NCI-H2081 (cell line): ENCODE results near the gene DCAF4.
"Not testable (repeated sequence)": the region's sequence is repeated elsewhere in the genome, so short reads cannot be mapped to it uniquely, and the experiment has no call there.

Experiments
- DNase-seq, 2 experiments: peaks; one replicate each; lab custom pipeline; 2025; lab: John Stamatoyannopoulos, UW

DCAF4 gene

GRCh38 chr14:72932893-72933292 is 6.6 kb downstream of the DCAF4 start:
- DNase-seq: no peak

DNA sequence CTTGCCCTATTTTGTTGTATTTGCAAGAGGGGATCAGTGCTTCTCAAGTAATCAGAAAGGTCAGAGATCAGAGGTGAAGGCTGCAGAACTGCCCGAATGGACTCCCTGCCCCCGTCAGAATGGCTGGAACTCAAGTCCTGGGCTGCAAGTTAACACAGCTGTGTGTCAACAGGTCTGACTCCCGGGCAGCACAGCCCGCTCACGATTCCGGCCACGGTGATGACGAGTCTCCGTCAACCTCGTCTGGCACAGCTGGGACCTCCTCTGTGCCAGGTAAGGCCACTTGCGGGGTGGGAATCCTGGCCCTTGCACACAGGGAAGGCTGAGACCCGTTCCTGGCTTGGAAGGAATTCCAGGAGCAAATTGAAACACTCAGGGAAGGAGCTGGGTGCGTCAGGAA is 13.4 kb downstream of the DCAF4 start:
- DNase-seq: no peak

DNA sequence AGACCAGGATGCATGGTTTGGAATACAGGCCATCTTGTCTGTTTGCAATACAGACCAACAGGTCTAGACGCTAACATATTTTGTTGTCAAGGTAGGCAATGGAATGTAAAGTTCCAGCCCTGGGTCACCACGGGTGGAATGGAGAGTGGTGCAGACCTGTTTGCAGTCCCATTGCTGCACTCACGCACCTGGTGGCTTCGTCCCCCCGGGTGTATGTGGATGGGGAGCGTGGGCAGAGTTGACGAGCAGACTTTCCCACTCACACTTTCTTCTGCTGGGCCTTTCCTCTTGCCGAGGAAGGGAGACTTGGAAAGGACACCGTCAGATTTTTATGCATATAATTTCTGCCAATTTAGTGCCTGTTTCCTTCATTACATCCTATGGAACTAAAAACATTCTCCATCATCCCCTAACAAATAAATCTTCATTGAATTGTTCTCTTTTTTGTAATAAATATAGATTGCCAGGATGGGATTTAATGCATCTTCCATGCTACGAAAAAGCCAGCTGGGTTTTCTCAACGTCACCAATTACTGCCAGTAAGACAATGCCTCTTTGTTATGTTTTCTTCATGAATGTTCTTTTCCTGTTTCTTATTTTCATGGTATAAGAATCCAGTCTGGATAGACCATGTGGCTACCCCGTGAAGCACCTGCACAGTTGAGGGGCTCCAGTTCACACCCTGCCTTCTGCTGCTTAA is 15.2 kb downstream of the DCAF4 start:
- DNase-seq: no peak

GRCh38 chr14:72942934-72943333 is 16.7 kb downstream of the DCAF4 start:
- no peak for DNase-seq

DNA sequence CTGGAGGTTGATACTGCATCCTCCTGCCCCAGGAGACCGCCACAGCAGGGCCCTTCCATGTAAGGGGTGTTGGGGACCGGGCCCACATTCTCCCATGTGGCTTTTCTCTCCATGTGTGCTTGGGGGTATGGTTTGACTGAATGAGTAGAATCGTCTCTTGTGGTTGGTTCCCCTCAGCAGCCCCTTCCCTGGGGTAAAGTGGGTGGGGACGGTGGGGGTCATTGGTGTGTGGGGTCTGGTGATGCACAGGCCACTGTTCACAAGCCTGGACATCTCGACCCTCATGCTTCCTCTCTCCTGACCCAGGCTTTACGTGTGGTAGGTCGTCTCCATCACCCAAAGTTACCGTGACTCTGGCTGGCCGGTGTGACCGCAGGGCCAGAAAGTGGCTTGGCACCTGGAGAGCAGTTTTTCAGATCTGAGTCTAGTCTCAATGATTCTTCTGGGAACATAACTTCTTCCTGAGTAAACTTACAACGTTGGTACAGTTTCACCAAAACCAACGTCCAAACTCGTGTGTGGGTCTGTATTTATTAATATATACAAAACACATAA is 17.7 kb downstream of the DCAF4 start:
- DNase-seq: no peak

DNA sequence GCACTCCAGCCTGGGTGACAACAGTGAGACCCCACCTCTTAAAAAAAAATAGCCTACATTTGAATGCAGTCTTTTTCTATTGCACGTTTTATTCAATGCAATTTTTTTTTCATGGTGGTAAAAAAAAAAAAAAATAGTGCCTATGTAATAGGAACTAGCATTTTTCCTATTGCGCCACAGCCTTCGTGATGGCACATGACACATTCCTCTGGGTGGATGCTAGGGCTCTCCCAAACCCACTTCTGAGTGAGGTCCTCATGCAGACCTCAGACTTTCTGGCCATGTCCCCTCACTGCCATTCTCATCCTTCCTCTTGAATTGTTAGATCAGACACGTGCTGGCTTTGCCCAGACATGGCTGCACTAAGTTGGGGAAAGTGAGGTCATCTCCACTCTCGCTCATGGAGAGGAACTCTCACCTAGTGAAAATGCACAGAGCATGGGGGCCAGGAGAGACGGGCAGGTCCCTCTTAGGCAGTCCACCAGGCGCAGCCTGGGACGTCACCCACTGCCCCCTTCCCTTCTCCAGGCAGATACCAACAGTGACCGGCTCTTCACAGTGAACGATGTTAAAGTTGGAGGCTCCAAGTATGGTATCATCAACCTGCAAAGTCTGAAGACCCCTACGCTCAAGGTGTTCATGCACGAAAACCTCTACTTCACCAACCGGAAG is 19.2 kb downstream of the DCAF4 start:
- DNase-seq: no peak

- no peak for DNase-seq
These were observed 20.2 kb downstream of the DCAF4 start for GRCh38 chr14:72946491-72946890.

GRCh38 chr14:72947366-72948160 is 21.3 kb downstream of the DCAF4 start:
- DNase-seq: no peak

- peak; percentile 14 to 47 for DNase-seq
These were observed 22.3 kb downstream of the DCAF4 start for GRCh38 chr14:72948481-72949138.

DNA sequence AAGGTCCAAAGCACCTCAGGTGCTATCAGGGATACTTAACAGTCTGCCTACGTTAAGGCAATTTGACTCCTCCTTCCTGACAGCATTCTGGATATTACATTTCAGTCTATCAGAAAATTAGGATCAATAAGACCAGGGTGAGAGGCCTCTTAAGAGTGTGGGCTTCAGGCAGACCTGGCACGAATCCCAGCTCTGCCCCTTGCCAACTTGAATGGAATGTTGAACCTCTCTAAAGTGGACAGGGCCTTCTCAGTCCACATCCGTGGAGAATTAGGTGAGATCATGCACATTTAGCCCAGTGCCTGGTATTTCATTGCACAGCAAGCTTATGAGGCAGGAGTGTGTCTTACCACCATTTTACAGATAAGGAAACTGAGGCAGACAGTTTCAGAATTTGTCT is 25.9 kb downstream of the DCAF4 start:
- no peak for DNase-seq

DNA sequence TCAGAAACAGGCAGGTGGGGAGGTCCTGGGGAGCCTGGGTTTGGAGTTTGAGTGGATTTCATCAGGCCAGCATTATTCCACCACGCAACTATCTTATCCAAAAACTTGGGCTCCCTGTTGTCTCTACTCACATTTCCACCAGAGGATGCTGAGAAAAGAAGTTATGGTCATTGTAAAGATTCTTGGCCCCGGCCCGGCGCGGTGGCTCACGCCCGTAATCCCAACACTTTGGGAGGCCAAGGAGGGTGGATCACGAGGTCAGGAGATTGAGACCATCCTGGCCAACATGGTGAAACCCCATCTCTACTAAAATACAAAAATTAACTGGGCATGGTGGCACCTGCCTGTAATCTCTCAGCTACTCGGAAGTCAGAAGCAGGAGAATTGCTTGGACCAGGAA is 30.5 kb downstream of the DCAF4 start:
- not testable (repeated sequence) for DNase-seq

GRCh38 chr14:72957213-72957612 is 30.9 kb downstream of the DCAF4 start:
- no peak for DNase-seq

DNA sequence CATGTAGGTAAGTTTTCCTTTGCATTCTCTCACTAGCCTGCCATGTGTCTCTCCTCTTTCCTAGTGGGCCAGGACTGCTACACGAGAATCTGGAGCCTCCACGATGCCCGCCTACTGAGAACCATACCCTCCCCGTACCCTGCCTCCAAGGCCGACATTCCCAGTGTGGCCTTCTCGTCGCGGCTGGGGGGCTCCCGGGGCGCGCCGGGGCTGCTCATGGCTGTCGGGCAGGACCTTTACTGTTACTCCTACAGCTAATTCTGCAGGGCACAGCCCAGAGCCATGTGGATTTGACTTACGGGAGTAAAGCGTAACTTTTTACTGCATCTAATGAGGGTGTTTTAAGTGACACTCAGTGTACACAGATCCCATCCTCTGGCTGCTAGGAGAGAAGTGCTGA is 32.3 kb downstream of the DCAF4 start:
- no peak for DNase-seq

- DNase-seq: not testable (repeated sequence)
These were observed 34.8 kb downstream of the DCAF4 start for GRCh38 chr14:72961016-72961415.

DNA sequence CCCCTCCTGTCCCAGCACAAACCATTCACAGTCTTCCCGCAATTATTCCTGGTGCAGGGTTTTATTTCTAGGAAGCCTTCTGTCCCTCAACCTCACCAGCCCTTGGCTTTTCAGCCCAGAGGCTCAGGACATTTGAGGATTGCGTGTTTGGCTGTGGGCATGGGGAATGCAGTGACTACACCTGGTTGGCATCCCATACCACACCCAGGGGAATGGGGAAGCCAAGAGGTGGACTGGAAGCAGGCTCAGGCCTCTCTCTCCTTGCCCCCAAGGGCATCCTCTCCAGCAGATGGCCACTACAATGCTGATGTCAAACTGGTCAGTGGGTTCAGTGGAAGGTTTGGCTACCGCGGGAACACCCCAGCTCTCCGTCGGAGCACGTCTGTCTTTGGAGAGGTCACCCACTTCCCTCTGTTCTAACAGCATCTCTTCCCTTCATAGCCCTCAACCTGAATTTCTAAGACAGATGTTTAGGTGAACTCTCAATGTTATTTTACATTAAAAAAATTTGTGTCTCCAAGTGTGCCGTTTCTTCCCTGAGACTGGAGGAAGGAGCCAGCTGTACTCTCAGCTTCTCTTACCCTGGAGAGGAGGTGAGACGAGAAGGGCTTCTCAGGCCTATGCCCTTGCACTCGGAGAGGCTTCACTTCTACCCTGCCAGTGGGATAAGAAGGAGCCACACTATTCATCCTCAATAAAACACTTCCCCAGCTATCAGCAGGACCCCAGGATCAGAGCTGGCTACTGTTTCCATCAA is 35.5 kb downstream of the DCAF4 start:
- no peak for DNase-seq

GRCh38 chr14:72962336-72962754 is 36.1 kb downstream of the DCAF4 start:
- DNase-seq: peak in 1 of 2 experiments; percentile 24

DNA sequence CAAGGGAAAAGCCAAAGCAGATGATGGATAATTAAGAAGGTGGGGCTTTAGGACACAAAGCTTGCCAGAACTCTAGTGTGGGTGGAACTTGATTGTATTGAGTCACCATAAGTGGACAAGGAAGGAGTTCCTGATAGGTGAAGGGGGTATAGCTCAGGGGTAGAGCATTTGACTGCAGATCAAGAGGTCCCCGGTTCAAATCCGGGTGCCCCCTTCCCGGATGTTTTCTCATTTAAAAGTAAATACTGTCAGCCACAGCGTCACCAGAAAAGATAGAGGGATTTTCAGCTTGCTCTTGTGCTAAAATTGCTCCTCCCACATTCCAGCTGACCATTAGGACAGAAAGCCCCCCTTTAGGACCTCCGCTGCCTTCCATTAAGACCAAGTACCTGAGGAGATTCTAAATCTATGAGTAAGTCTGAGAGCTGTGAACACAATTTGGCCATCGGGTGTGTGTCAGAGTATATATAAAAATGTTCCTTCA is 36.6 kb downstream of the DCAF4 start:
- DNase-seq: peak; percentile 6 to 60

DNA sequence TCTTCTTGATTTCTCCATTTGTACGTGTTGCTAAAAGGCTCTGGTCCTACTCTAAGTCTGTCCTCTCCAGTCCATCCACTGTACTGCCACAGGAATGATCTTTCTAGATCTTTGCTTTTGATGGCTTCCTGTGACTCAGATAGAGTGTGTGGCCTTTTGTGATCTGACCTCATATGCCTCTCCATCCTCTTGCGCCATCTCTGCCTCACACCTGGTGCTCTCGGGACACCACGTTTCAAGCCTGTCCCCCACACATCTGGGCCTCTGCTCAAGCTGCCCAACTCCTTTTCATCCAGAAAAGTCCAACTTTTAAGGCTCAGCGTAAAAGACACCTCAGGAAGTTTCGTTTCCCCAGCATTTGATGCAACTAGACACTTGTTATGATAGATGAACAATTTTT is 39.0 kb downstream of the DCAF4 start:
- no peak for DNase-seq

DNA sequence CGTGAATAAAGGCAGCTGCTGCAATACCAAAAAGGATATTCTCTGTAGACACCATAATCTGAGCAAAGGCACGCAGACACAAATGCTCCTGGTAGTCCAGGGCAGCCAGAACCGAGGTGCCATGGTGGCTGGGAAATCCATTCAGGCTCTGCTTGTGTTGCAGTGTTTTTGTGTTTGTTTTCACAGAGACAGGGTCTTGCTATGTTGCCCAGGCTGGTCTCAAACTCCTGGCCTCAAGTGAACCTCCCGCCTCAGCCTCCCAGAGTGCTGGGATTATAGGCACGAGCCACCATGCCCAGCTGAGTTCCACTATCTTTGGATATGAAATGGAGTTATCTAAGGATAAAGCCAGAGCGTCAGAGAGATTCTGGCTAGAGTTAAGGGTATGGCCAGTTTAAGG is 39.8 kb downstream of the DCAF4 start:
- no peak for DNase-seq

DNA sequence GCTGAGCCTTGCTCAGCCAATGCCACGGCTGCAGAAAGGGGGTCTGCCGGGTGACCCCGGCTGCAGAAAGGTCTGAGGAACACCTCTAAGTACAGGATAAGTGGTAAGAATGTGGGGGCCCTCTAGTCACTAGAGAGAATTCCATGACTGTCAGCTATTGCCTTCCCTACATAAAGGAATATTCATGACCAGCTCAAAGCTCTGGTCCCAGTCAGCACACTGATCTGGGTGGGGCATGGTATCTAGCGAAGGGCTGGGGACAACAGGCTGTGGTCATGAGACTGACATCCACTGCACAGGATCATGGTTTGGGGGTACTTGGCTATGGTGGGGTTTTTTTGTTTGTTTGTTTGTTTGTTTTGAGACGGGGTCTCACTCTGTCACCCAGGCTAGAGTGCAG is 42.1 kb downstream of the DCAF4 start:
- no peak for DNase-seq

GRCh38 chr14:72970058-72970630 is 43.9 kb downstream of the DCAF4 start:
- DNase-seq: no peak
